WTC11 (cell line): ENCODE data around the gene LGR4. TPM values are rescaled to one million over a fixed set of nuclear protein-coding genes. Genes with fewer than 3 reads are reported as not detected.

ENCODE experiments used
- ATAC-seq: fragments of 200-7000 bp; cut with Tn5 transposase; 2 replicates; pipeline ENCODE4 v1.10.0; 2021; ENCODE audit warnings: mild to moderate bottlenecking, moderate library complexity
- CTCF ChIA-PET: fragments of 300-600 bp; sonication (Branson Sonifier 250); formaldehyde crosslinking; loops from one replicate; lab custom pipeline; 2021; ENCODE audit warnings: antibody characterized with exemption; lab: Charles Lee
- POLR2A ChIA-PET: fragments of 350-600 bp; sonication (Branson Sonifier 250); formaldehyde crosslinking; loops from one replicate; lab custom pipeline; 2021; ENCODE audit warnings: antibody characterized with exemption; lab: Charles Lee
- DNase-seq: peaks from one replicate; pipeline ENCODE4 v3.0.0; 2021; ENCODE audit warnings: low spot score
- H3K27ac Mint-ChIP-seq: 2 replicates; pipeline ENCODE4 v1.8.0; 2021; ENCODE audit warnings: mixed read lengths
- H3K27me3 Mint-ChIP-seq: 2 replicates; pipeline ENCODE4 v1.8.0; 2021; ENCODE audit warnings: low read depth, mild to moderate bottlenecking, moderate library complexity, mixed read lengths
- H3K36me3 Mint-ChIP-seq: 2 replicates; pipeline ENCODE4 v1.8.0; 2021; ENCODE audit warnings: mixed read lengths
- H3K4me1 Mint-ChIP-seq: 2 replicates; pipeline ENCODE4 v1.8.0; 2022; ENCODE audit warnings: mixed read lengths
- H3K4me3 Mint-ChIP-seq: 2 replicates; pipeline ENCODE4 v1.8.0; 2021; ENCODE audit warnings: mild to moderate bottlenecking, moderate library complexity, mixed read lengths
- H3K9me3 Mint-ChIP-seq: 2 replicates; pipeline ENCODE4 v1.8.0; 2021; ENCODE audit warnings: mixed read lengths
- AR ChIP-seq: fragments of 250-450 bp; sonication (Bioruptor Pico); IDR thresholded peaks from 2 replicates; pipeline ENCODE4 v1.9.0; 2021; ENCODE audit warnings: mild to moderate bottlenecking
- CBFB ChIP-seq: sonication (generic); formaldehyde crosslinking; IDR thresholded peaks from 2 replicates; pipeline ENCODE4 v1.8.1; 2022; ENCODE audit warnings: mild to moderate bottlenecking, low read depth, missing genetic modification reagents
- E2F5 ChIP-seq: sonication (generic); formaldehyde crosslinking; IDR thresholded peaks from 2 replicates; pipeline ENCODE4 v1.8.1; 2022; ENCODE audit warnings: mild to moderate bottlenecking, moderate library complexity, missing genetic modification reagents
- GABPB1 ChIP-seq: sonication (generic); formaldehyde crosslinking; IDR thresholded peaks from 2 replicates; pipeline ENCODE4 v1.8.1; 2023; ENCODE audit warnings: mild to moderate bottlenecking, missing genetic modification reagents
- GTF2I ChIP-seq: fragments of 250-450 bp; sonication (Bioruptor Pico); conservative IDR thresholded peaks from 2 replicates; pipeline ENCODE4 v1.4.0; 2021; ENCODE audit warnings: mild to moderate bottlenecking
- JUN ChIP-seq: sonication (generic); formaldehyde crosslinking; IDR thresholded peaks from 2 replicates; pipeline ENCODE4 v1.8.0; 2023; ENCODE audit warnings: mild to moderate bottlenecking, missing genetic modification reagents
- TP53 ChIP-seq: sonication (generic); formaldehyde crosslinking; IDR thresholded peaks from 2 replicates; pipeline ENCODE4 v1.8.1; 2023; ENCODE audit warnings: mild to moderate bottlenecking, missing genetic modification reagents
- ZBTB43 ChIP-seq: sonication (generic); formaldehyde crosslinking; IDR thresholded peaks from 2 replicates; pipeline ENCODE4 v1.8.1; 2023; ENCODE audit warnings: mild to moderate bottlenecking, missing genetic modification reagents
- ZNF219 ChIP-seq: sonication (generic); formaldehyde crosslinking; IDR thresholded peaks from 2 replicates; pipeline ENCODE4 v1.8.0; 2023; ENCODE audit warnings: missing genetic modification reagents, mild to moderate bottlenecking, borderline replicate concordance
- ZNF317 ChIP-seq: sonication (generic); formaldehyde crosslinking; IDR thresholded peaks from 2 replicates; pipeline ENCODE4 v1.8.1; 2023; ENCODE audit warnings: low read depth, mild to moderate bottlenecking, moderate library complexity, missing genetic modification reagents, borderline replicate concordance
- ZNF512 ChIP-seq: sonication (generic); formaldehyde crosslinking; IDR thresholded peaks from 2 replicates; pipeline ENCODE4 v1.8.1; 2022; ENCODE audit warnings: missing genetic modification reagents, borderline replicate concordance
- total RNA-seq: library from RNA; stranded (reverse); gene quantifications from 3 replicates; pipeline ENCODE4 v1.2.3, GENCODE V29; 2021
- TF ChIP-seq, protein P1 (sequence below): sonication (generic); formaldehyde crosslinking; IDR thresholded peaks from 2 replicates; pipeline ENCODE4 v1.8.0; 2022; ENCODE audit warnings: missing genetic modification reagents

LGR4 gene
- total RNA-seq, 1 experiment from 2014 or later = 53.8 TPM

DNA sequence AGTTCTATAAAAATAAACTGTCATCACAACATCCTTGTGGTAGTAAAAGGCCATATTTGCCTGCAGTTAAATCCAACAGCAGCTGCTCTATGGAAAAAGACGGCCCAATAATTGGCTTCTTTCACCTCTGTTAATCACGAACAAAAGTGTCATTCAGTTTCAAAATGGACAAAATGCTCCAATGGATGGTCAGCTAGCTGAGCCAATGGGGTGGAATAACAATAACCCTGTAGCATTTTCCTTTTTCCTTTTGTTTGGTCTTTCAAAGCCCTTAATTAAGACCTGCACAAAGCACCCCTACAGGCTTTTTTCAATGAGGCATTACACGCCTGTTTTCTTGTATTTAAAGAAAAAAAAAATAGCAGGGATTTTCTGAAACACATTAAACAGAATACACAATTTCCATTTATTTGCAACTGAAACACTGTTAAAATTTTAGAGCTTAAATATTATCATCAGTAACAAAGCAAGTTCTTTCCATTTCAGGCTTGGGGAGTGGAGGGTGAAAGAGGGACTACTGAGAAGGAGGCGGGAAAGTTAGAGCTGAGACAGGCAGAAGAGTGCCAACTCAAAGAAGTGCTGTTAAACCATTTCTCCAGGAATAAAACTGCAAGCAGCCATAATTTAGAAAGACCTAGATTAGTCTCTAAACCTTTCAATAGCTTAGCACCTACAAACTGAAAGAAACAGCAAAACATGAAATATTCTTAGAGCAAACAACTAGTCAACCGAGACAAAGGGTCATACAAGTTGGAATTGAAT is 28.7 kb downstream of the LGR4 start (continued):
- TF ChIP-seq E2F5 (CRISPR knock-in tag) = no peak
- TF ChIP-seq CBFB (CRISPR knock-in tag) = no peak
- TF ChIP-seq JUN (CRISPR knock-in tag) = no peak

DNA sequence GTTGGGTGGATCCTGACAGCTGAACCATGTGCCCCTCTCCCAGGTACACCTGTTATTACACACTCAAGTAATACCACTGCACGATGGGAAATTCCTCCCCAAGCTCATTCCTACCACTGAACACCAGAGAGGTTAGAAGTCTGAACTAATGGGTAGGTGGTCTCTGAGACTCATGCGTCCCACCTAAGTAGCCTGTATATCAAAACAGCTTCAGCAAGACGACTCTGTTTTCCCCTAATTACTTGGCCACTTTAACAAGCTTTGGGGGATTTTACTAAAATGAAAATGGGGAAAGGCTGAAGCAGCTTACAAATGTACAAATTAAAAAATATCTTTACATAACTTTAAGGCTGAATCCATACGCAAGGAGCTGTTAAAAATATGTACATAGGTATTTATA is 29.4 kb downstream of the LGR4 start:
- no peak for DNase-seq
- no peak overlapping the region for H3K4me3 Mint-ChIP-seq
- TF ChIP-seq ZNF512 (CRISPR knock-in tag) = no peak
- TF ChIP-seq TP53 (CRISPR knock-in tag) = no peak
- no peak for TF ChIP-seq ZNF219 (CRISPR knock-in tag)
- TF ChIP-seq, protein P1, sequence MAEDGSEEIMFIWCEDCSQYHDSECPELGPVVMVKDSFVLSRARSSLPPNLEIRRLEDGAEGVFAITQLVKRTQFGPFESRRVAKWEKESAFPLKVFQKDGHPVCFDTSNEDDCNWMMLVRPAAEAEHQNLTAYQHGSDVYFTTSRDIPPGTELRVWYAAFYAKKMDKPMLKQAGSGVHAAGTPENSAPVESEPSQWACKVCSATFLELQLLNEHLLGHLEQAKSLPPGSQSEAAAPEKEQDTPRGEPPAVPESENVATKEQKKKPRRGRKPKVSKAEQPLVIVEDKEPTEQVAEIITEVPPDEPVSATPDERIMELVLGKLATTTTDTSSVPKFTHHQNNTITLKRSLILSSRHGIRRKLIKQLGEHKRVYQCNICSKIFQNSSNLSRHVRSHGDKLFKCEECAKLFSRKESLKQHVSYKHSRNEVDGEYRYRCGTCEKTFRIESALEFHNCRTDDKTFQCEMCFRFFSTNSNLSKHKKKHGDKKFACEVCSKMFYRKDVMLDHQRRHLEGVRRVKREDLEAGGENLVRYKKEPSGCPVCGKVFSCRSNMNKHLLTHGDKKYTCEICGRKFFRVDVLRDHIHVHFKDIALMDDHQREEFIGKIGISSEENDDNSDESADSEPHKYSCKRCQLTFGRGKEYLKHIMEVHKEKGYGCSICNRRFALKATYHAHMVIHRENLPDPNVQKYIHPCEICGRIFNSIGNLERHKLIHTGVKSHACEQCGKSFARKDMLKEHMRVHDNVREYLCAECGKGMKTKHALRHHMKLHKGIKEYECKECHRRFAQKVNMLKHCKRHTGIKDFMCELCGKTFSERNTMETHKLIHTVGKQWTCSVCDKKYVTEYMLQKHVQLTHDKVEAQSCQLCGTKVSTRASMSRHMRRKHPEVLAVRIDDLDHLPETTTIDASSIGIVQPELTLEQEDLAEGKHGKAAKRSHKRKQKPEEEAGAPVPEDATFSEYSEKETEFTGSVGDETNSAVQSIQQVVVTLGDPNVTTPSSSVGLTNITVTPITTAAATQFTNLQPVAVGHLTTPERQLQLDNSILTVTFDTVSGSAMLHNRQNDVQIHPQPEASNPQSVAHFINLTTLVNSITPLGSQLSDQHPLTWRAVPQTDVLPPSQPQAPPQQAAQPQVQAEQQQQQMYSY (CRISPR knock-in tag) = no peak
- TF ChIP-seq, all 79 proteins: peak for 0
- H3K9me3 Mint-ChIP-seq = no peaks in the 10 kb centered on the region
- peaks cover 72% of the 10 kb centered on the region for H3K4me1 Mint-ChIP-seq
- H3K27me3 Mint-ChIP-seq = no peaks in the 10 kb centered on the region
- ATAC-seq = no peak
- ChIA-PET CTCF (interaction anchor here (1.1 to 2.7 kb wide), 5 partner anchors 9 to 147 kb away, joined by 3 to 14 read pairs (median 5); no protein-coding TSS in a partner anchor), POLR2A (interaction anchor here (0.7 to 1.7 kb wide), 3 partner anchors 9 to 80 kb away, joined by 3 to 5 read pairs (median 5); partner anchors contain the start of gene CCDC34)
- H3K27ac Mint-ChIP-seq = peak overlapping the region; percentile 70; the same call in 1 of the 2 replicates
- H3K36me3 Mint-ChIP-seq = peaks cover 10% of the 10 kb centered on the region

DNA sequence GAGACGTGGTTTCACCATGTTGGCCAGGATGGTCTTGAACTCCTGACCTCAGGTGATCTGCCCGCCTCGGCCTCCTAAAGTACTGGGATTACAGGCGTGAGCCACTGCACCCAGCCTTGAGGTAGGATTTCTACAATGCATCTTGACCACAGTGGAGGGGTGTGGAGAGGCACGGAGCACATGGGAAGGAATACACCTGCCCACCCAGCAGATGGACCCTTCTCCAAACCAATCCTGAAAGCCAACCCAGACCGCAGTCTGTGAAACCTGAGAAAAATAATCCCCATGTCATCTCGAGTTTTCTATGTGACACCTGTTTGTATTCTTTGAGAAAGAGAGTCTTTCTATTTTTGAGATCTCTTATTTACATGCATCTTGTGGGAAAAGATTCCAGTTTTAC is 32.5 kb downstream of the LGR4 start:
- ATAC-seq (peak; percentile 3; the same call in 1 of the 2 replicates), DNase-seq (no peak)
- Mint-ChIP-seq H3K9me3 (no peaks in the 10 kb centered on the region), H3K27me3 (no peaks in the 10 kb centered on the region), H3K4me3 (no peak overlapping the region), H3K27ac (peak overlapping the region; percentile 34), H3K36me3 (no peaks in the 10 kb centered on the region), H3K4me1 (peaks cover 73% of the 10 kb centered on the region)
- CTCF ChIA-PET = interaction anchor here (0.6 to 0.7 kb wide), 2 partner anchors 10 to 226 kb away, joined by 3 to 4 read pairs; no protein-coding TSS in a partner anchor
- POLR2A ChIA-PET = no interaction called here
- TF ChIP-seq ZNF317 (CRISPR knock-in tag) (peak; percentile 44; the same call in 1 of the 2 replicates), AR (no peak), GABPB1 (CRISPR knock-in tag) (no peak), ZBTB43 (CRISPR knock-in tag) (no peak), GTF2I (no peak), E2F5 (CRISPR knock-in tag) (no peak), JUN (CRISPR knock-in tag) (no peak)
